Spleen (tissue), 11 donors: Measurements from ENCODE around the gene C14orf132. TPM values are rescaled to one million over a fixed set of nuclear protein-coding genes. Genes with fewer than 3 reads are reported as not detected.

Experiments used
- DNase-seq: peaks from one replicate; pipeline ENCODE4 v3.0.0-alpha.2; 2020
- H3K27ac ChIP-seq, 8 donors: fragments of 200-600 bp; sonication (generic) in 7 of 8; 1 replicate in 4 of 8; 2 replicates in 4 of 8; pipeline versions ENCODE4 v1.5.0 to v1.8.0; 2016 to 2021; ENCODE audit warnings: inconsistent platforms in 4 of 8, mild to moderate bottlenecking in 4 of 8, moderate library complexity in 1 of 8
- H3K27me3 ChIP-seq, 7 donors: fragments of 200-600 bp; sonication (generic) in 6 of 7; replicated peaks in 1 of 7; 1 replicate in 4 of 7; 2 replicates in 3 of 7; pipeline versions ENCODE4 v1.5.0 to v1.8.0; 2016 to 2021; ENCODE audit warnings: inconsistent platforms in 3 of 7, mild to moderate bottlenecking in 1 of 7
- H3K36me3 ChIP-seq, 6 donors: fragments of 200-600 bp; sonication (generic) in 5 of 6; 1 replicate in 4 of 6; 2 replicates in 2 of 6; pipeline versions ENCODE4 v1.5.0 to v1.8.0; 2016 to 2021; ENCODE audit warnings: inconsistent platforms in 2 of 6
- H3K4me1 ChIP-seq, 6 donors: fragments of 200-600 bp; sonication (generic) in 5 of 6; 1 replicate in 3 of 6; 2 replicates in 3 of 6; pipeline versions ENCODE4 v1.5.0 to v1.8.0; 2016 to 2021; ENCODE audit warnings: inconsistent platforms in 3 of 6
- H3K4me3 ChIP-seq, 8 donors: fragments of 200-600 bp; sonication (generic) in 7 of 8; 1 replicate in 4 of 8; 2 replicates in 4 of 8; pipeline versions ENCODE4 v1.5.0 to v1.8.0; 2016 to 2021; ENCODE audit warnings: inconsistent platforms in 4 of 8, mild to moderate bottlenecking in 4 of 8, moderate library complexity in 2 of 8
- H3K9me3 ChIP-seq, 8 donors: fragments of 200-600 bp; sonication (generic) in 7 of 8; 1 replicate in 4 of 8; 2 replicates in 4 of 8; pipeline versions ENCODE4 v1.5.0 to v1.8.0; 2016 to 2021; ENCODE audit warnings: inconsistent platforms in 4 of 8
- POLR2A ChIP-seq, 3 donors: fragments of 450-650 bp; IDR thresholded peaks; one replicate each; pipeline ENCODE4 v1.5.1; 2017; ENCODE audit warnings: antibody characterized with exemption in 3 of 3, mild to moderate bottlenecking in 1 of 3
- POLR2AphosphoS5 ChIP-seq, 3 donors: sonication (generic); formaldehyde crosslinking; IDR thresholded peaks; one replicate each; pipeline ENCODE4 v1.5.1; 2017; ENCODE audit warnings: antibody characterized with exemption in 3 of 3
- WGBS, 5 donors: extraction: QIAGEN DNeasy Blood & Tissue Kit in 3 of 5; methylation state at CpG; one replicate each; pipeline versions ENCODE4 v1.1.5 to v1.1.7; 2013 to 2018; 5-methylcytosine and 5-hydroxymethylcytosine counted together
- intact Hi-C: fragments of 100-400 bp; cut with DNase I; formaldehyde crosslinking; loops from one replicate; pipeline ENCODE4 v1.15.0; 2023; ENCODE audit warnings: low total_unique reads
- polyA plus RNA-seq, 3 donors: library from polyadenylated mRNA; stranded (reverse); fragments of 200-250 nt; gene quantifications; one replicate each; pipeline ENCODE4 v1.2.1, GENCODE V29; 2013
- total RNA-seq, 7 donors: library from RNA; depleted of rRNA in 3 of 7; stranded (reverse); fragments of >200 nt in 3 of 7; fragmentation: NEBNext Ultra II Directional in 4 of 7; extraction: Animal tissue kit (Norgen Biotek cat#: 25700) in 4 of 7; gene quantifications; one replicate each; pipeline versions ENCODE4 v1.1.0 to v1.2.1, GENCODE V29; 2016 to 2021
- TF ChIP-seq, protein P1 (sequence below), 11 experiments: fragments of 200-600 bp in 7 of 11; fragments of 450-650 bp in 4 of 11; sonication (generic) in 4 of 11; IDR thresholded peaks in 8 of 11; conservative IDR thresholded peaks in 3 of 11; 1 replicate in 7 of 11; 2 replicates in 4 of 11; pipeline versions ENCODE4 v1.4.0 to v1.8.0; 2016 to 2021; ENCODE audit warnings: antibody characterized with exemption in 11 of 11, inconsistent platforms in 4 of 11, mild to moderate bottlenecking in 1 of 11
- donor health status: healthy with polysubstance abuse.
- donor health status: DM: no; HTN: no; CAD: no; lungs with moderate emphysema.
- donor health status: DM: no; HTN: no; CAD: no.
- donor health status: Bipolar disorder and iron deficiency.
- donor health status: healthy.
- donor health status: DM: no; HTN: no; CAD: no.
- donor health status: DM: yes; HTN: yes; CAD: no.

The C14orf132 gene
- total and polyA plus RNA-seq, 10 donors: 1.8 to 16.4 (median 7.8) TPM

DNA sequence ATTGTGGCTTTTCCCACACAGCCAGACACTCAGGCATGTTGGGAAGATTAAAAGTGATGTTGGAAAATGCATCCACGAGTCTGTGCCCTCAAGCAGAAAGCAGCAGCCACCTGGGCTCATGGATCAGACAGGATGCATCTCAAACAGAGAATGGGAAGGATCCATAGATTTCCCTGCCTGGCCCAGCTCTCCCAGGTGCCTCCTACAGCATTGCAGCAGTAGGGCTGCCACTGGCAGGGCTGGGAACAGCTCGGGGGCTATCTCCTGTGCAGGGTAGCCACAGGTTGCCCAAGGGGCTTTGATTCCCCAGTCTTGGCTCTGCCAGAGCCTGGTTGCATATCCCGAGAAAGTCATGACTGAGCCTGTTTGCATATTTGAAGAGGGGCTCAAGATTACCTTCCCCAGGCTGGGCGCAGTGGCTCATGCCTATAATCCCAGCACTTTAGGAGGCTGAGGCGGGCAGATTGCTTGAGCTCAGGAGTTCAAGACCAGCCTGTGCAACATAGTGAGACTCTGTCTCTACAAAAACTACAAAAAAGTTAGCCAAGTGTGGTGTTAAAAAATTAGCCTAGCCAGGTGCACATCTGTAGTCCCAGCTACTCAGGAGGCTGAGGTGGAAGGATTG is 19.5 kb downstream of the C14orf132 start:
- intact Hi-C loops: no loop called here
- Histone ChIP-seq H3K4me1 (no peaks in the 10 kb centered on the region), H3K36me3 (no peaks in the 10 kb centered on the region), H3K4me3 (no peak overlapping the region), H3K27me3 (peaks cover 0 to 58% (median 0%) of the 10 kb centered on the region in 7 donors), H3K9me3 (no peaks in the 10 kb centered on the region), H3K27ac (no peak overlapping the region)
- peak; percentile 41 for DNase-seq
- 78 to 91% (median 79%) methylated on average over 4 to 5 of the region's 5 CpGs for WGBS, 5 donors
- TF ChIP-seq, protein P1, sequence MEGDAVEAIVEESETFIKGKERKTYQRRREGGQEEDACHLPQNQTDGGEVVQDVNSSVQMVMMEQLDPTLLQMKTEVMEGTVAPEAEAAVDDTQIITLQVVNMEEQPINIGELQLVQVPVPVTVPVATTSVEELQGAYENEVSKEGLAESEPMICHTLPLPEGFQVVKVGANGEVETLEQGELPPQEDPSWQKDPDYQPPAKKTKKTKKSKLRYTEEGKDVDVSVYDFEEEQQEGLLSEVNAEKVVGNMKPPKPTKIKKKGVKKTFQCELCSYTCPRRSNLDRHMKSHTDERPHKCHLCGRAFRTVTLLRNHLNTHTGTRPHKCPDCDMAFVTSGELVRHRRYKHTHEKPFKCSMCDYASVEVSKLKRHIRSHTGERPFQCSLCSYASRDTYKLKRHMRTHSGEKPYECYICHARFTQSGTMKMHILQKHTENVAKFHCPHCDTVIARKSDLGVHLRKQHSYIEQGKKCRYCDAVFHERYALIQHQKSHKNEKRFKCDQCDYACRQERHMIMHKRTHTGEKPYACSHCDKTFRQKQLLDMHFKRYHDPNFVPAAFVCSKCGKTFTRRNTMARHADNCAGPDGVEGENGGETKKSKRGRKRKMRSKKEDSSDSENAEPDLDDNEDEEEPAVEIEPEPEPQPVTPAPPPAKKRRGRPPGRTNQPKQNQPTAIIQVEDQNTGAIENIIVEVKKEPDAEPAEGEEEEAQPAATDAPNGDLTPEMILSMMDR (IDR thresholded peaks at IDR 0.05 in 8 of 11, conservative IDR thresholded peaks at IDR 0.05 in 3 of 11): no peak

- TF ChIP-seq POLR2A (IDR thresholded peaks at IDR 0.05) (no peak), POLR2AphosphoS5 (IDR thresholded peaks at IDR 0.05) (no peak)
- TF ChIP-seq, protein P1 (IDR thresholded peaks at IDR 0.05 in 8 of 11, conservative IDR thresholded peaks at IDR 0.05 in 3 of 11): no peak
- Histone ChIP-seq H3K4me3 (no peak overlapping the region), H3K9me3 (no peaks in the 10 kb centered on the region), H3K36me3 (no peaks in the 10 kb centered on the region), H3K27me3 (peaks cover 0 to 58% (median 0%) of the 10 kb centered on the region in 7 donors), H3K27ac (no peak overlapping the region), H3K4me1 (no peaks in the 10 kb centered on the region)
- WGBS, 5 donors: 67 to 80% (median 72%) methylated on average over 3 of the region's 3 CpGs
- peak; percentile 32 for DNase-seq
- intact Hi-C loops: no loop called here
These were observed 20.5 kb downstream of the C14orf132 start for GRCh38 chr14:96059519-96060135.

DNA sequence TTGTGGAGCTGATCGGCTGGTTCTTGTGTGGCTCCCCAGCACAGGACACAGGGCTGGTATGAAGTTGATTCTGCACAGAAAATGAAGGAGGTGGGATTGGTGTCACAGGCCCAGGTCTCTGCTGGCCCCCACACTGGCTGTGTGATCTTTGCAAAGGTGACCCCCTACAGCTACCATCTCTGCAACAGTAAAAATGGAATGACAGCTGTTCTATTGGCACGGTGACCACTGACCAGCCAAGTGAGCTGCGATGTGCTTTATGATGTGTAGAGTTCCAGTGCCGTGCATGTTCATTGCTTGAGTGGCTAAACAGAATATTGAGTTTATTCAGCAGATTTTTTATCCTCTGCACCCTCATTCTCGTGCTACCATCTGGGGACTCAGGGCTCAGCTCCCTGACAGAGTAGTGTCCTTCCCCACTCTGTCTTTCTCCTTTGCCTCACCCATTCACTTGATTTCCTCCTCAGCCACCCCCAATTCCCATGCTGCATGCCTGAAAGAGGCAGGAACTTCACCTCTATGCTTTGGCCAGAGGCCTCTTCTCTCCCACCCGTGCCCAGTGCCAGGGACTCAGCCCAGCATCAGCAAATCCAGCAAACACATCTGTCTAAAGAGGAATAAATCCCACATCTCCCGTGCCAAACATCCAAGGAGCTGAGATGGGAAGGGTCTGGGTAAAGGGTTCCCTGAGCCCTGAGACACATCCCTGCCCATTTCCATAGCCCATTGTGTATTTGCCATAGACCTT is 21.2 kb downstream of the C14orf132 start:
- no peak overlapping the region for H3K27ac ChIP-seq
- no peaks in the 10 kb centered on the region for H3K4me1 ChIP-seq
- peaks cover 0 to 63% (median 0%) of the 10 kb centered on the region in 7 donors for H3K27me3 ChIP-seq
- H3K36me3 ChIP-seq: no peaks in the 10 kb centered on the region
- no peak overlapping the region for H3K4me3 ChIP-seq
- intact Hi-C loops: no loop called here
- H3K9me3 ChIP-seq: no peaks in the 10 kb centered on the region
- DNase-seq: peak; percentile 16
- TF ChIP-seq POLR2AphosphoS5 (IDR thresholded peaks at IDR 0.05) (no peak), POLR2A (IDR thresholded peaks at IDR 0.05) (no peak)
- TF ChIP-seq, protein P1 (IDR thresholded peaks at IDR 0.05 in 8 of 11, conservative IDR thresholded peaks at IDR 0.05 in 3 of 11): no peak
- WGBS, 5 donors: 73 to 90% (median 80%) methylated on average over 7 of the region's 7 CpGs

GRCh38 chr14:96062010-96062409 is 22.8 kb downstream of the C14orf132 start:
- TF ChIP-seq POLR2AphosphoS5 (IDR thresholded peaks at IDR 0.05) (no peak), POLR2A (IDR thresholded peaks at IDR 0.05) (no peak)
- TF ChIP-seq, protein P1 (IDR thresholded peaks at IDR 0.05 in 8 of 11, conservative IDR thresholded peaks at IDR 0.05 in 3 of 11): no peak
- Histone ChIP-seq H3K4me3 (no peak overlapping the region), H3K9me3 (no peaks in the 10 kb centered on the region), H3K4me1 (no peaks in the 10 kb centered on the region), H3K27ac (no peak overlapping the region), H3K27me3 (peaks cover 0 to 59% (median 0%) of the 10 kb centered on the region in 7 donors), H3K36me3 (no peaks in the 10 kb centered on the region)
- intact Hi-C loops: no loop called here
- DNase-seq: peak; percentile 27
- 83 to 89% (median 85%) methylated on average over 4 of the region's 4 CpGs for WGBS, 5 donors
